Islet of Langerhans (tissue), 1 donor: ENCODE data around the gene WNT5B.
"Not testable (repeated sequence)": the region's sequence is repeated elsewhere in the genome, so short reads cannot be mapped to it uniquely, and the experiment has no call there.

Source experiments
- FAIRE-seq: peaks from one replicate; lab custom pipeline; 2011; peaks lifted over from hg19 to GRCh38; lab: Jason Lieb, UNC

The WNT5B gene

GRCh38 chr12:1691123-1692007, 62.3 kb downstream of the WNT5B start:
- no peak for FAIRE-seq

GRCh38 chr12:1692226-1692625, 63.2 kb downstream of the WNT5B start:
- no peak for FAIRE-seq

GRCh38 chr12:1692895-1693610, 64.0 kb downstream of the WNT5B start:
- FAIRE-seq, result no peak

GRCh38 chr12:1695097-1695496, 66.1 kb downstream of the WNT5B start:
- FAIRE-seq, result not testable (repeated sequence)

GRCh38 chr12:1695886-1696670, 67.0 kb downstream of the WNT5B start:
- no peak for FAIRE-seq

- FAIRE-seq, result no peak
Observed at GRCh38 chr12:1696800-1697199, 67.8 kb downstream of the WNT5B start.
